ENCODE data around the gene LRRC42. TPM values are rescaled to one million over a fixed set of nuclear protein-coding genes. Genes with fewer than 3 reads are reported as not detected.
A peak's percentile ranks its signal among the peaks of the same experiment; 100 is the strongest.
"Not testable (repeated sequence)": the region's sequence is repeated elsewhere in the genome, so short reads cannot be mapped to it uniquely, and the experiment has no call there.

LRRC42 gene
- total RNA-seq, 4 donors from 2014 or later, result 18.7 to 24.3 (median 23.3) TPM

- no peak overlapping the region for H3K4me3 ChIP-seq
- 56 to 73% methylated on average over 2 of the region's 2 CpGs for WGBS, 2 donors
- no peaks in the 10 kb centered on the region for H3K4me1 ChIP-seq
- peaks cover 5 to 93% (median 13%) of the 10 kb centered on the region in 3 donors for H3K36me3 ChIP-seq
- TF ChIP-seq CTCF (IDR thresholded peaks at IDR 0.05) (no peak), POLR2A (IDR thresholded peaks at IDR 0.05) (no peak)
- H3K27ac ChIP-seq, result no peak overlapping the region
- no peaks in the 10 kb centered on the region for H3K9me3 ChIP-seq
- H3K27me3 ChIP-seq, result no peaks in the 10 kb centered on the region
- DNase-seq, result no peak
- intact Hi-C loops (cut with DNase I), result no loop called here
Observed at GRCh38 chr1:53968125-53968513, 22.0 kb downstream of the LRRC42 start.

GRCh38 chr1:53969323-53969722, 23.2 kb downstream of the LRRC42 start:
- H3K4me1 ChIP-seq; H3K27me3 ChIP-seq; intact Hi-C loops (cut with DNase I); H3K4me3 ChIP-seq; H3K27ac ChIP-seq; H3K9me3 ChIP-seq; DNase-seq: not testable (repeated sequence)
- peaks cover 0 to 81% (median 8%) of the 10 kb centered on the region in 3 donors for H3K36me3 ChIP-seq
- WGBS, 2 donors, result 88% methylated on average over 2 of the region's 2 CpGs

DNA sequence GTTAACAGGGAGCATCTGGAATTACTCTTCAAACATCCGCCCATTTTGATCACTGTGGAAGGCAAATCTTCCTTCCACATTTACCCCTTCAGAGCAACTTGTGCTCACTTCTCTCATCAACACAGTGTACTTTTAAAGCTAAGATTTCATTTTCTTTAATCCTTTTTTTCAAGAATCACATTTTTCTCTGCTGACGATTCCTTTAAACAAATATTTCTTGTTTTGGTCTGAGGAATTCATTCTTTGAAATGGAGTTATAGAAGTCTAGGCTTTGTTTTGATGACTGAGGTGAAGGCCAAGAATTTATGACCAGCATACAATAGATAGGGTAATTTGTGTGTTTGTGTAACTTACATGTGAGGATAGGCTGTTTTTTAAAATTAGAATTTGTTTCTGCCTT, 25.6 kb downstream of the LRRC42 start:
- no peak overlapping the region for H3K4me3 ChIP-seq
- H3K27me3 ChIP-seq, result no peaks in the 10 kb centered on the region
- 67 to 75% methylated on average over 2 of the region's 2 CpGs for WGBS, 2 donors
- intact Hi-C loops (cut with DNase I), result no loop called here
- TF ChIP-seq CTCF (IDR thresholded peaks at IDR 0.05), result no peak
- no peak for TF ChIP-seq POLR2A (IDR thresholded peaks at IDR 0.05)
- H3K9me3 ChIP-seq, result no peaks in the 10 kb centered on the region
- peaks cover 0 to 57% (median 8%) of the 10 kb centered on the region in 3 donors for H3K36me3 ChIP-seq
- H3K4me1 ChIP-seq, result no peaks in the 10 kb centered on the region
- no peak for DNase-seq
- H3K27ac ChIP-seq, result peak overlapping the region in 2 of 4 donors; percentile 22 to 42

GRCh38 chr1:53975861-53976260, 29.7 kb downstream of the LRRC42 start:
- DNase-seq, result no peak
- Histone ChIP-seq H3K27me3 (no peaks in the 10 kb centered on the region), H3K4me3 (no peak overlapping the region), H3K27ac (no peak overlapping the region), H3K36me3 (peaks cover 0 to 16% (median 0%) of the 10 kb centered on the region in 3 donors), H3K4me1 (no peaks in the 10 kb centered on the region), H3K9me3 (no peaks in the 10 kb centered on the region)
- WGBS, 2 donors, result 94% methylated on average over 7 of the region's 7 CpGs
- no peak for TF ChIP-seq CTCF (IDR thresholded peaks at IDR 0.05)
- no peak for TF ChIP-seq POLR2A (IDR thresholded peaks at IDR 0.05)
- intact Hi-C loops (cut with DNase I), result no loop called here

GRCh38 chr1:53979712-53980450, 33.7 kb downstream of the LRRC42 start:
- 82 to 85% methylated on average over 13 of the region's 13 CpGs for WGBS, 2 donors
- Histone ChIP-seq H3K27me3 (no peaks in the 10 kb centered on the region), H3K4me3 (no peak overlapping the region), H3K9me3 (no peaks in the 10 kb centered on the region), H3K27ac (no peak overlapping the region), H3K4me1 (peaks cover 0 to 13% (median 12%) of the 10 kb centered on the region in 3 donors), H3K36me3 (no peaks in the 10 kb centered on the region)
- no peak for TF ChIP-seq POLR2A (IDR thresholded peaks at IDR 0.05)
- TF ChIP-seq CTCF (IDR thresholded peaks at IDR 0.05), result no peak
- no peak for DNase-seq
- intact Hi-C loops (cut with DNase I), result no loop called here

Measured in esophagus squamous epithelium (tissue), 5 donors.